Ovary (tissue), 3 donors: ENCODE data around the gene BAG3.

Experiments used
- EP300 ChIP-seq: sonication (generic); formaldehyde crosslinking; IDR thresholded peaks from one replicate; pipeline ENCODE4 v1.6.1; 2017; ENCODE audit warnings: antibody characterized with exemption
- POLR2A ChIP-seq: fragments of 450-650 bp; IDR thresholded peaks from one replicate; pipeline ENCODE4 v1.6.1; 2017; ENCODE audit warnings: antibody characterized with exemption, mild to moderate bottlenecking, moderate library complexity
- TF ChIP-seq, protein P1 (sequence below), 3 donors: fragments of 450-650 bp in 2 of 3; fragments of 200-600 bp in 1 of 3; IDR thresholded peaks; one replicate each; pipeline versions ENCODE4 v1.5.1 to v1.8.0; 2016 to 2022; ENCODE audit warnings: antibody characterized with exemption in 3 of 3, mild to moderate bottlenecking in 1 of 3
- donor health status: DM: no; HTN: no; CAD: no.

DNA sequence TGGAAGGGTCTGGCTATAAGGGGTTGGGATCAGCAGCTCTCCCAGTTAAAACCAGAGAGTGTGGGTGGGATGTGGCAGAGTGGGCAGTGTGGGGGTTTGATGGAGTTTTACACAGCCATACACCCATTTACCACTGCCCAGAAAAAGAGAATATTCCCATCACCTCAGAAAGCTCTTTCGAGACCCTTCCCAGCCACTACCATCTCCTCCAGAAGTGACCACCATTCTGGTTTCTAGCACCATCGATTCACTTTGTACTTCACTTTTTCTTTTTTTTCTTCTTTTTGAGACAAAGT lies 15.5 kb downstream of the BAG3 start:
- TF ChIP-seq POLR2A (no peak), EP300 (no peak)
- TF ChIP-seq, protein P1, sequence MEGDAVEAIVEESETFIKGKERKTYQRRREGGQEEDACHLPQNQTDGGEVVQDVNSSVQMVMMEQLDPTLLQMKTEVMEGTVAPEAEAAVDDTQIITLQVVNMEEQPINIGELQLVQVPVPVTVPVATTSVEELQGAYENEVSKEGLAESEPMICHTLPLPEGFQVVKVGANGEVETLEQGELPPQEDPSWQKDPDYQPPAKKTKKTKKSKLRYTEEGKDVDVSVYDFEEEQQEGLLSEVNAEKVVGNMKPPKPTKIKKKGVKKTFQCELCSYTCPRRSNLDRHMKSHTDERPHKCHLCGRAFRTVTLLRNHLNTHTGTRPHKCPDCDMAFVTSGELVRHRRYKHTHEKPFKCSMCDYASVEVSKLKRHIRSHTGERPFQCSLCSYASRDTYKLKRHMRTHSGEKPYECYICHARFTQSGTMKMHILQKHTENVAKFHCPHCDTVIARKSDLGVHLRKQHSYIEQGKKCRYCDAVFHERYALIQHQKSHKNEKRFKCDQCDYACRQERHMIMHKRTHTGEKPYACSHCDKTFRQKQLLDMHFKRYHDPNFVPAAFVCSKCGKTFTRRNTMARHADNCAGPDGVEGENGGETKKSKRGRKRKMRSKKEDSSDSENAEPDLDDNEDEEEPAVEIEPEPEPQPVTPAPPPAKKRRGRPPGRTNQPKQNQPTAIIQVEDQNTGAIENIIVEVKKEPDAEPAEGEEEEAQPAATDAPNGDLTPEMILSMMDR (IDR thresholded peaks at IDR 0.05) = no peak
